BE2C (cell line): ENCODE data around the gene PKD1L1.

Experiments
- DNase-seq: peaks from one replicate; pipeline ENCODE4 v3.0.0-alpha.2; 2020
- H3K27me3 ChIP-seq: fragments of 250-450 bp; sonication (Bioruptor Pico); 2 replicates; pipeline ENCODE4 v1.5.1; 2020; ENCODE audit warnings: mild to moderate bottlenecking
- H3K36me3 ChIP-seq: fragments of 250-450 bp; sonication (Bioruptor Pico); 2 replicates; pipeline ENCODE4 v1.5.1; 2020; ENCODE audit warnings: mild to moderate bottlenecking
- H3K4me1 ChIP-seq: fragments of 250-450 bp; sonication (Bioruptor Pico); 2 replicates; pipeline ENCODE4 v1.5.1; 2020
- H3K4me3 ChIP-seq: 2 replicates; pipeline ENCODE4 v1.5.1; 2011; ENCODE audit warnings: low read depth, low read length
- H3K9me3 ChIP-seq: fragments of 250-450 bp; sonication (Bioruptor Pico); 2 replicates; pipeline ENCODE4 v1.5.1; 2020
- TF ChIP-seq, protein P1 (sequence below): IDR thresholded peaks from 2 replicates; pipeline ENCODE4 v1.5.1; 2012; ENCODE audit warnings: mild to moderate bottlenecking, low read depth, low read length

The PKD1L1 gene

DNA sequence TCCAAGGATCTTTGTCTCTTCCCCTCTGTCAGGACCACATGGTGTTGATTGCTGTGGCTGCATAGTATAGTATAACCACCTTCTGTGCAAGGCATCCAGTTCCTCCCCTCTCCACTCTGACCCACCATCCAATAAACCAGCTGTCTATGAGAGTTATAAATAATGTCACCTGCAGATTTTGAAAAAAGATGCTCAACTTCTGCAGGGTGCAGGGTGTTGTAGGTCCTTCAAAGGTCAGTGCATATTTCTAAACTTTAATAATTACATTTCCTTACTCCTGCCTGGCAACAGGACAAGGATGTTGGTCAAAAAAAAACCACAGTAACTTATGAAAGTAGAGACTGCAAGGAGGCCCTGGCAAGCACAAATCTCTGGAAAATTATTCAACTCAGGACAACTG is 166.2 kb downstream of the PKD1L1 start:
- no peaks in the 10 kb centered on the region for H3K27me3 ChIP-seq
- TF ChIP-seq, protein P1, sequence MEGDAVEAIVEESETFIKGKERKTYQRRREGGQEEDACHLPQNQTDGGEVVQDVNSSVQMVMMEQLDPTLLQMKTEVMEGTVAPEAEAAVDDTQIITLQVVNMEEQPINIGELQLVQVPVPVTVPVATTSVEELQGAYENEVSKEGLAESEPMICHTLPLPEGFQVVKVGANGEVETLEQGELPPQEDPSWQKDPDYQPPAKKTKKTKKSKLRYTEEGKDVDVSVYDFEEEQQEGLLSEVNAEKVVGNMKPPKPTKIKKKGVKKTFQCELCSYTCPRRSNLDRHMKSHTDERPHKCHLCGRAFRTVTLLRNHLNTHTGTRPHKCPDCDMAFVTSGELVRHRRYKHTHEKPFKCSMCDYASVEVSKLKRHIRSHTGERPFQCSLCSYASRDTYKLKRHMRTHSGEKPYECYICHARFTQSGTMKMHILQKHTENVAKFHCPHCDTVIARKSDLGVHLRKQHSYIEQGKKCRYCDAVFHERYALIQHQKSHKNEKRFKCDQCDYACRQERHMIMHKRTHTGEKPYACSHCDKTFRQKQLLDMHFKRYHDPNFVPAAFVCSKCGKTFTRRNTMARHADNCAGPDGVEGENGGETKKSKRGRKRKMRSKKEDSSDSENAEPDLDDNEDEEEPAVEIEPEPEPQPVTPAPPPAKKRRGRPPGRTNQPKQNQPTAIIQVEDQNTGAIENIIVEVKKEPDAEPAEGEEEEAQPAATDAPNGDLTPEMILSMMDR, result no peak
- H3K9me3 ChIP-seq, result no peaks in the 10 kb centered on the region
- H3K4me3 ChIP-seq, result no peak overlapping the region
- no peaks in the 10 kb centered on the region for H3K36me3 ChIP-seq
- no peak for DNase-seq
- H3K4me1 ChIP-seq, result no peaks in the 10 kb centered on the region

DNA sequence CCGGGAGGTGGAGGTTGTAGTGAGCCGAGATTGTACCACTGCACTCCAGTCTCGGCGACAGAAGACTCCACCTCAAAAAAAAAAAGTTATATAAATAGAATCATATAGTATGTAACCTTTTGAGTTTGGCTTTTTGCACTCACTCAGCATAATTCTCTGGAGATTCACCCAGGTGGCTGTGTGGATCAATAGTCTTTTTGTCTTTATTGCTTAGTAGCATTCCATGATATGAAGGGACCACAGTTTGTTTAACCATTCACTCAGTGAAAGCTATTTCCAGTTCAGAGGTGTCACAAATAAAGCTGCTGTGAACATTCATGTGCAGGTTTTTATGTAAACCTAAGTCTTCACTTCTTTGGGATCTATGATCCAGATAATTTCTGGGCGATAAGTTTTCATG is 167.7 kb downstream of the PKD1L1 start:
- Histone ChIP-seq H3K9me3 (no peaks in the 10 kb centered on the region), H3K36me3 (no peaks in the 10 kb centered on the region), H3K27me3 (no peaks in the 10 kb centered on the region), H3K4me3 (no peak overlapping the region), H3K4me1 (no peaks in the 10 kb centered on the region)
- no peak for DNase-seq
- TF ChIP-seq, protein P1, result no peak

DNA sequence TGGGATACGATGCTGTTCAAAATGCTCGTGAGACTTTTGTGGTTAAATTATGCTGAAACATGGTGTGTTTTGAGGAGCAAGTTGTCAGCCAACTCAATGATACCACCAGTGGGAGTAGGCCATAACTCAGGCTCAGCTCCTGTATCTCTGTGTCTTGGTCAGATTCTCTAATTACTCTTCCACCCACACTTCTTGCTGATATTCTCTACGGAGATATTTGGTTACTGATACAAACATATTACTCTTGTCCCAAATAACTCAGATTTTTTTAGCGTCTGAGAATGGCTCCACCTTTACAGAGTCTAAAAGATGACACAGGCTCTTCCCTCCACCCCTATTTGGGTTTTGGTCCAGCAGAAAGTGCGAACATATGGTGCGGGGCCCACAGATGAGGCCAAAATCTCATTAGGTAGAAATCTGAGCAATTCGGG is 168.9 kb downstream of the PKD1L1 start:
- TF ChIP-seq, protein P1, result no peak
- no peak for DNase-seq
- H3K27me3 ChIP-seq, result no peaks in the 10 kb centered on the region
- no peaks in the 10 kb centered on the region for H3K36me3 ChIP-seq
- no peaks in the 10 kb centered on the region for H3K9me3 ChIP-seq
- no peaks in the 10 kb centered on the region for H3K4me1 ChIP-seq
- no peak overlapping the region for H3K4me3 ChIP-seq

DNA sequence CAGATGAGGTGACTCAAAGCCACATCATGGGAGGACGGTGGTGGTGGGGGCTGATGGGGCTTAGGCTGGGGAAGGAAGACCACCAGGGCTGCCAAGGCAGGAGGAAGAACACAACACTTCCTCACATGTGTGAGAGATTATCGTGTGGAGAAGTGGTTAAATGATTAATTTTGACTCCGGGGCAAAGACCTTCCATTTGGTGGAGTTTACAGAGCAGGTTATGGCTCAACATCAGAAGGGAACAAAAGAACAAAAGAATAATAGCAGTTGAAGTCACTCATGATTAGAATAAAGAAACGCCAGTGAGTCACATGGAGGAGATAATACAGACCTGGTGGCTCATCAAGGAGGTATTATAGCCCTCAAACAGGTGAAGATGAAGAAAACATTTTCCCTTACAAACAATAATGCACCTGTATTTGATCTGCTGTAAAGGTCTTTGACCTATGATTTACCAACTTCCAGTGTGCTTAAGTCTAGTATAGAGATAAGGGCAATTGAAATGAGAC is 170.1 kb downstream of the PKD1L1 start:
- Histone ChIP-seq H3K4me3 (no peak overlapping the region), H3K4me1 (no peaks in the 10 kb centered on the region), H3K9me3 (no peaks in the 10 kb centered on the region), H3K27me3 (no peaks in the 10 kb centered on the region), H3K36me3 (no peaks in the 10 kb centered on the region)
- no peak for DNase-seq
- TF ChIP-seq, protein P1, result no peak

DNA sequence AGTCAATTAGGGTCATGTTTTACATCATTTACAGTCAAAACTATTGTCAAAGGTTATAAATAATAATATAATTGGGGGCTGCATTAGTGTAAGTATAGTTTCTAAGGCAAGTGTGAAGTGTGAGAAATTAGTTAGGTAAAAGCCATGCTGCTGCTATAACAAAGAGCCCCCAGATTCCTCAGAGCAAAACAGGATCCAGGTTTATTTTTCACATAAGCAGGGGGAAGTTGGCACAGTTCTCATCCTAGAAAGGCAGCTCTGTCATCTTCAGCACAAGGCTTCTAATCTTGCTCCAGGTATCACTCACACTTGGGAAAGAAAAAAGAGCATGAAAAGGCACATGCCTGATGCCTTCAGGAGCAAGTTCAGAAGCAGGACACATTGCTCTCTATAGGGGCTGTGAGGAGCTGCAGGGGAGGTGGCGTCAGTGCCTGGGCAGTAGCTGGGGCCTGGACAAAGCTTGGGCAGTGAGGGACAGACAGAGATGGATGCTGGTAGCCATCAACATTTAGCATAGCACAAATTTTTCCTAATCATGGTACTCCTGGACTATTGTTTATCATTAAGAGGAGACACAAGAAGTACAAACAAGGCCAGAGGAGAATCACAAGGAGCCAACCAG is 170.6 kb downstream of the PKD1L1 start:
- Histone ChIP-seq H3K4me3 (no peak overlapping the region), H3K36me3 (no peaks in the 10 kb centered on the region), H3K9me3 (no peaks in the 10 kb centered on the region), H3K4me1 (no peaks in the 10 kb centered on the region), H3K27me3 (no peaks in the 10 kb centered on the region)
- DNase-seq, result no peak
- TF ChIP-seq, protein P1, result no peak

DNA sequence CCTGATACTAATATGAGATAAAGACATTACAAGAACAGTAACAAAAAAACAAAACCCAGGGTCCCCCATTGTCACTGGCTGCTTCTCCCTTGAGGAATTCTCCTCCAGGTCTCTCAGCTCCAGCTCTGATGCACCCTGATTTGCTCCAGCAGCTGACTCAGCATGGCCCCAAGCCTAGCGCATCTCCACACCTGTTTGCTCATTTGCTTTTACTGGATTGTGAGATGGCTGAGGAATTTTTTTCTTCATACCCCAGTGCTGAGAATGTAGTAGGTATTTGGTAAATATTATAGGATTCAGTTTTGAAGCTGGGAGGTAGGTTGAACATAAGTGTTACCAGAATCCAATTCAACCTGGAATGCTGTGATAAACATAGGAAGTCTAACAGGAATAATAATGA is 171.9 kb downstream of the PKD1L1 start:
- Histone ChIP-seq H3K4me3 (no peak overlapping the region), H3K36me3 (no peaks in the 10 kb centered on the region), H3K9me3 (no peaks in the 10 kb centered on the region), H3K4me1 (no peaks in the 10 kb centered on the region), H3K27me3 (no peaks in the 10 kb centered on the region)
- TF ChIP-seq, protein P1, result no peak
- no peak for DNase-seq
